Measurements from ENCODE around the gene FCHO1.

DNA sequence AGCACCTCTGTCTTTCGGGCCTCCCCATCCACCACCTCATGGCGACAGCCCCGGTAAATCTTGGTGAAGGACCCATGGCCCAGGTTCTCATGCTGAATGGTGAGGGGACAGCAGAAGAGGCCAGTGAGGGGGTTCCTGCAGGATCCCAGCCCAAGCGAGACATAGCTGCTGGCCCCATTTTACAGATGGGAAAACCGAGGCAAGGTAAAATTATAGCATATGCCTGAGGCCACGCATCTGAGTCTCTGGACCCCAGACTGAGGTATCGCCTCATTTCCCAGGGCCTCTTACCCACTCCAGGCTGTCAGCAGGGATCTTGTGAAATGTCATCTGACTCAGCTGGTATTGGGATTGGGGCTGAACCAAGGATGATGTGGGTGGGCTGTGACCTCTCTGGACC lies 86.7 kb downstream of the FCHO1 start:
- TF ChIP-seq GATA2 (IDR thresholded peaks at IDR 0.05; ENCODE audit: low read depth, low read length) (no peak), GATA3 (IDR thresholded peaks at IDR 0.05; ENCODE audit: low read depth, low read length) (no peak)

All from SH-SY5Y (cell line).